ENCODE measurements around the gene SLC39A11.
"Not testable (repeated sequence)": the region's sequence is repeated elsewhere in the genome, so short reads cannot be mapped to it uniquely, and the experiment has no call there.

Gene SLC39A11

DNA sequence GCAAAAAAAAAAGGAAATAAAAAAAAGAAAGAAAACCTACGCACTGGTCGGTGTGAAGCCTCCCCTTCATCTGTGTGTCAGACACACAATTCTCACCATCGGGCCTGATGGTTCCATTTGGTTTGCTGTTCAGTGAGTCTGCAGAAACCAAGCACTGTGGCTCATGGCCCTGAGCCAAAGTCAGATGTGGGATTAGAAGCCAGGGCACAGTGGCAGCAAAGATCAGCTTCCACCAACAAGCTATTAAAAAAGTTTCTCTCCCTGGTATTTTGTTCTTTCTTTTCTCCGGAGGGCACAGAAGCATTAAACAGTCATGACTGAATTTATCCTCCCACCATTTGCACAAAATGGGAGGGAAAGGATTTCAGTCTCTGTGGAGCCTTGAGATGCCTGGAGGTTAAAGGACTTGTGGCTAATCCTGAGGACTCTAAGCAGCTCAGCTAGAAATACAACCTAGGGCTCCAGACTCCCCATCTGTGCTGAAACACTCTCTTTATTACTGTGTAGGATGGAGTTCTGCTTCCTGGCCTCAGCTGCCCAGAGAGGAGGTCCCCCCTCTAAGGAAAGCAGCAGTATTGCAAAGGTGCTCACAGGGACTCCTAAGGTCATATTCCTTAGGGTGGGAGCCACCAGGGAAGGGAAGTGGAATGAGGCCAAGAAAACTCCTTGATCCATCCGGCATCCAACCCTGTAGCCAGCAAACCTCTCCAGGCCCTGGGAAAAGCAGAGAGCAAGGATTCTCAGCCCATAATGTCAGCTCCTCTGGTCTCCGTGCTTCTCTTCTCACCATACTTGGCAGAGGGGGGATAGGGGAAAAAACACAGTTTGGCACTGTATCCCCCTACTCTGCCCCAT lies 28.2 kb downstream of the SLC39A11 start:
- TF ChIP-seq, protein P1, sequence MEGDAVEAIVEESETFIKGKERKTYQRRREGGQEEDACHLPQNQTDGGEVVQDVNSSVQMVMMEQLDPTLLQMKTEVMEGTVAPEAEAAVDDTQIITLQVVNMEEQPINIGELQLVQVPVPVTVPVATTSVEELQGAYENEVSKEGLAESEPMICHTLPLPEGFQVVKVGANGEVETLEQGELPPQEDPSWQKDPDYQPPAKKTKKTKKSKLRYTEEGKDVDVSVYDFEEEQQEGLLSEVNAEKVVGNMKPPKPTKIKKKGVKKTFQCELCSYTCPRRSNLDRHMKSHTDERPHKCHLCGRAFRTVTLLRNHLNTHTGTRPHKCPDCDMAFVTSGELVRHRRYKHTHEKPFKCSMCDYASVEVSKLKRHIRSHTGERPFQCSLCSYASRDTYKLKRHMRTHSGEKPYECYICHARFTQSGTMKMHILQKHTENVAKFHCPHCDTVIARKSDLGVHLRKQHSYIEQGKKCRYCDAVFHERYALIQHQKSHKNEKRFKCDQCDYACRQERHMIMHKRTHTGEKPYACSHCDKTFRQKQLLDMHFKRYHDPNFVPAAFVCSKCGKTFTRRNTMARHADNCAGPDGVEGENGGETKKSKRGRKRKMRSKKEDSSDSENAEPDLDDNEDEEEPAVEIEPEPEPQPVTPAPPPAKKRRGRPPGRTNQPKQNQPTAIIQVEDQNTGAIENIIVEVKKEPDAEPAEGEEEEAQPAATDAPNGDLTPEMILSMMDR (IDR thresholded peaks at IDR 0.05; ENCODE audit: low read depth, low read length) = peak; percentile 34; the same call in 1 of the 2 replicates
- peaks cover 4% of the 10 kb centered on the region for H3K36me3 ChIP-seq
- peak overlapping the region; percentile 95 for H3K27ac ChIP-seq
- peaks cover 12% of the 10 kb centered on the region for H3K9me3 ChIP-seq (ENCODE audit: severe bottlenecking)
- peak; percentile 94 for DNase-seq
- peak overlapping the region; percentile 26 for H3K4me3 ChIP-seq (ENCODE audit: low read depth, low read length)
- H3K27me3 ChIP-seq (ENCODE audit: insufficient read depth, low read depth, severe bottlenecking) = no peaks in the 10 kb centered on the region

GRCh38 chr17:73062726-73063125 lies 29.8 kb downstream of the SLC39A11 start:
- TF ChIP-seq, protein P1 (IDR thresholded peaks at IDR 0.05; ENCODE audit: low read depth, low read length) = no peak
- no peak overlapping the region for H3K4me3 ChIP-seq (ENCODE audit: low read depth, low read length)
- peak; percentile 36 for DNase-seq

DNA sequence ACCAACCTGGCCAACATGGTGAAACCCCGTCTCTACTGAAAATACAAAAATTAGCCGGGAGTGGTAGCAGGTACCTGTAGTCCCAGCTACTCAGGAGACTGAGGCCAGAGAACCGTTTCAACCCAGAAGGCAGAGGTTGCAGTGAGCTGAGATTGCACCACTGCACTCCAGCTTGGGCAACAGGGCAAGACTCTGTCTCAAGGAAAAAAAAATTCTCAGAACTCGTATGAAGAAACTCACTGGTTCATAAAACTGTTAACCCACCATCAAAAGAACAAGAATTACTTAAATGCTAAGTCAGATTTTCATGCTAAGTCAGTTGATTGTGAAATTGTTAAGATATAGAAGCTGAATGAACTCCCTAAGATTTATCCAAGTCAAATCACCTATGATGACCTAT lies 31.3 kb downstream of the SLC39A11 start:
- H3K36me3 ChIP-seq = no peaks in the 10 kb centered on the region
- no peak overlapping the region for H3K27ac ChIP-seq
- no peak overlapping the region for H3K4me3 ChIP-seq (ENCODE audit: low read depth, low read length)
- peaks cover 4% of the 10 kb centered on the region for H3K9me3 ChIP-seq (ENCODE audit: severe bottlenecking)
- TF ChIP-seq, protein P1 (IDR thresholded peaks at IDR 0.05; ENCODE audit: low read depth, low read length) = no peak
- H3K27me3 ChIP-seq (ENCODE audit: insufficient read depth, low read depth, severe bottlenecking) = no peaks in the 10 kb centered on the region
- DNase-seq = no peak

More at GRCh38 chr17:73062726-73063125, 29.8 kb downstream of the SLC39A11 start:
- H3K27me3 ChIP-seq (ENCODE audit: insufficient read depth, low read depth, severe bottlenecking) = no peaks in the 10 kb centered on the region
- H3K9me3 ChIP-seq (ENCODE audit: severe bottlenecking) = peaks cover 12% of the 10 kb centered on the region
- peak overlapping the region; percentile 95 for H3K27ac ChIP-seq
- H3K36me3 ChIP-seq = peaks cover 4% of the 10 kb centered on the region

GRCh38 chr17:73060721-73061120 lies 31.8 kb downstream of the SLC39A11 start:
- Histone ChIP-seq H3K27me3 (ENCODE audit: insufficient read depth, low read depth, severe bottlenecking) (no peaks in the 10 kb centered on the region), H3K9me3 (ENCODE audit: severe bottlenecking) (peaks cover 2% of the 10 kb centered on the region), H3K36me3 (no peaks in the 10 kb centered on the region), H3K27ac (no peak overlapping the region), H3K4me3 (ENCODE audit: low read depth, low read length) (no peak overlapping the region)
- DNase-seq = no peak
- TF ChIP-seq, protein P1 (IDR thresholded peaks at IDR 0.05; ENCODE audit: low read depth, low read length) = no peak

- not testable (repeated sequence) for H3K36me3 ChIP-seq, DNase-seq
Measured at GRCh38 chr17:73059713-73060112, 32.8 kb downstream of the SLC39A11 start.

DNA sequence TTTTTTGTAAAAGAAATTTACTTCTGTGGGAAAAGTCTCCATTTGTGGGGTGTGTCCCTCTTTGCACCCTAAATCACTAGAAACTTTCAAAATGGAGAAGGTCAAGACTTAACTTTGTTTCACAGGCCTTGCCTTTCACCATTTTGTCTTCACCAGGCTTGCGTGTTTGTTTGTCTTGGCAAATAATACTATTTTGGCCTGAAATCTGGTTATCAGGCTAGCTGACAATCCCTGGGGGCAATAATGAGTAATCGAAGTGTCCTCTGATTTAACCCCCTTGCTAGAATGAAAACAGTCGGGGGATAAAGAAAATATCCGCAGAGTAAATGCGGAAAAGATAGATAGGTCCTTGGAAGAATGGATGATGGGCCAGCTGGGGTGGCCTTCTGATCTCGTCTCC lies 34.5 kb downstream of the SLC39A11 start:
- no peak for DNase-seq
- no peaks in the 10 kb centered on the region for H3K27me3 ChIP-seq (ENCODE audit: insufficient read depth, low read depth, severe bottlenecking)

More at GRCh38 chr17:73059713-73060112, 32.8 kb downstream of the SLC39A11 start:
- H3K4me3 ChIP-seq (ENCODE audit: low read depth, low read length); H3K27ac ChIP-seq; H3K9me3 ChIP-seq (ENCODE audit: severe bottlenecking); H3K27me3 ChIP-seq (ENCODE audit: insufficient read depth, low read depth, severe bottlenecking): not testable (repeated sequence)

More for the DNA sequence above, 34.5 kb downstream of the SLC39A11 start:
- H3K27ac ChIP-seq = peak overlapping the region; percentile 28; the same call in 1 of the 2 replicates
- no peak overlapping the region for H3K4me3 ChIP-seq (ENCODE audit: low read depth, low read length)
- TF ChIP-seq, protein P1 (IDR thresholded peaks at IDR 0.05; ENCODE audit: low read depth, low read length) = no peak
- peaks cover 2% of the 10 kb centered on the region for H3K9me3 ChIP-seq (ENCODE audit: severe bottlenecking)
- H3K36me3 ChIP-seq = no peaks in the 10 kb centered on the region

All from WERI-Rb-1 (cell line).